ENCODE measurements around the gene LGALS8.
"Not testable (repeated sequence)": the region's sequence is repeated elsewhere in the genome, so short reads cannot be mapped to it uniquely, and the experiment has no call there.

LGALS8 gene

DNA sequence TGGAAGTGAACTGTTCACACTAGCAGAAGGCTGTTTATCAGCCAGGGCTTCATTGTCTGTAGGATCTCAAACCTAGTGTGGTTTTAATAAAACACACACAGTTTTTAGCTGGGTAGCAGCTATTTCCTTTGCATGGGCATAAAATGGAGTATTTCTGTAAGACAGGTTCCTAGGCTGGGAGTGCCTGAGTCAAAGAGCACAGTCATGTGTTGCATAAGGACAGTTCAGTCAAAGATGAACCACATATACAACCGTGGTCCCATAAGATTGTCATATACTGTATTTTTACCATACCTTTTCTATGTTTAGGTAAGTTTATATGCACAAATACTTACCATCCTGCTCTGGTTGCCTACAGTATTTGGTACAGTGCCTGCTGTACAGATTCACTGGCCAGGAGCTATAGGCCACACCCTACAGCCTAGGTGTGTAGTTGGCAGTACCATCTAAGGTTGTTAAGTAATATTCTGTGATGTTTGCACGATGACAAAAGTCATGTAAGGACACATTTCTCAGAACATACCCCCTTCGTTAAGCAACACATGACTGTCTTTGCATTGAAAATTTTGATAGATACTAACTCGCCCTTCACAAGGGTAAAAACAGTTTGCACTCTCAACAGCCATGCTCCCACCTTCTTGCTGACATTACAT, 17.2 kb downstream of the LGALS8 start:
- no peak for DNase-seq (ENCODE audit: low read depth in 2 of 2)

- DNase-seq (ENCODE audit: low read depth in 2 of 2): no peak
Observed at GRCh38 chr1:236541710-236542109, 17.9 kb downstream of the LGALS8 start.

DNA sequence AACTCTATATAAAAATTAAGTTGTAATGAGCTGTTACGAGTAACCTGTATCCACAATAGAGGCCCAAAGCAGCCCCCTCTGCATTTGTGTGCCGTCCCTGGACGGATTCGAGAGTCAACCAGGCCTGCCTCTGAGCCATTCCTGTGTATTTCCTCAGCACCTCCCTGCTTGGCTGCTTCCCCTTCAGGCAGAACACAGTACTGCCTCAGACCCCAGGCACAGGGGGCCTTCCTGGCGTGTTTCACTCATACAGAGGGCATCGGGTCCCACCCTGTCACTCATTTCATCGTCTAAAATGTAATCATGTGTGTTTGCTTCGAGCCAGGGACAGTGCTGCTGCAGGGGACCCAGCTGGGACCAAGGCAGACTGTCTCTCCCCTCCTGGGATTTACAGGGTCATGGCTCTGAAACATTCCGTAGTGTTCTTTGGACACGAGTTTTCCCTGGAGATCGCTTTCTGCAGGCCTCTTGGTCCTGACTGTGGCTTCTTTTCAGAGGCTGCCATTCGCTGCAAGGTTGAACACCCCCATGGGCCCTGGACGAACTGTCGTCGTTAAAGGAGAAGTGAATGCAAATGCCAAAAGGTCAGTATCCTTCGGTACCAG, 19.4 kb downstream of the LGALS8 start:
- no peak for DNase-seq (ENCODE audit: low read depth in 2 of 2)

- DNase-seq (ENCODE audit: low read depth in 2 of 2): no peak
Observed at GRCh38 chr1:236545621-236546169, 21.9 kb downstream of the LGALS8 start.

DNA sequence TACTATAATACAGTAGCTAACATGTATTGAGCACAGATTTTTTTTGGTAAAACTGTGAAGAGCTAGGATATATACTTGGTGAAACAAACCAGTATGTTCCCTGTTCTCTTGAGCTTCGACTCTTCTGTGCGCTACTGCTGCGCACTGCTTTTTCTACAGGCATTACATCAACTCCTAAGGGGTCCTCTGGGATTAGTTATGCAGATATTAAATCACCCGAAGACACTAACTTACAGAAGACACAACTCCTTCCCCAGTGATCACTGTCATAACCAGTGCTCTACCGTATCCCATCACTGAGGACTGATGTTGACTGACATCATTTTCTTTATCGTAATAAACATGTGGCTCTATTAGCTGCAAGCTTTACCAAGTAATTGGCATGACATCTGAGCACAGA, 24.7 kb downstream of the LGALS8 start:
- DNase-seq (ENCODE audit: low read depth in 2 of 2): no peak

- DNase-seq (ENCODE audit: low read depth in 2 of 2): no peak
Observed at GRCh38 chr1:236550961-236551851, 27.4 kb downstream of the LGALS8 start.

GRCh38 chr1:236552096-236552495, 28.3 kb downstream of the LGALS8 start:
- DNase-seq (ENCODE audit: low read depth in 2 of 2): no peak

DNA sequence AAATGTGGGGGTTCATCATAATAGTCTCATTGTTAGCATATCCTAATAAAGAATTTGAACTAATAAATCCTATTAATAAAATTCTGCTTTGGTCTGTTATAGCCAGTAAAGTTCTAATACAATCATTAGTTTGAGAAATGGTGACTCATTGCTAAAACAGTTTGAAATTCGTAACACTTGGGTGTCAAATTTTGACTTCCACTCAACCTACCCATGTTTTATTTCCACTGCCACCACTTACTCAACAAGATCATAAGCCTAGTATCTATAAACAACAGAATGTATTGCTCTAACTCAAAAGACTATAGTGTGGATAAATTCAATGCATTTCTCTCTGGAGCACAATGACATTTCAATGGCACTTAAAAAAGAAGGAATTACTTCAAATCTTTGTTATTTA, 29.1 kb downstream of the LGALS8 start:
- no peak for DNase-seq (ENCODE audit: low read depth in 2 of 2)

- no peak for DNase-seq (ENCODE audit: low read depth in 2 of 2)
Observed at GRCh38 chr1:236553370-236553769, 29.6 kb downstream of the LGALS8 start.

DNA sequence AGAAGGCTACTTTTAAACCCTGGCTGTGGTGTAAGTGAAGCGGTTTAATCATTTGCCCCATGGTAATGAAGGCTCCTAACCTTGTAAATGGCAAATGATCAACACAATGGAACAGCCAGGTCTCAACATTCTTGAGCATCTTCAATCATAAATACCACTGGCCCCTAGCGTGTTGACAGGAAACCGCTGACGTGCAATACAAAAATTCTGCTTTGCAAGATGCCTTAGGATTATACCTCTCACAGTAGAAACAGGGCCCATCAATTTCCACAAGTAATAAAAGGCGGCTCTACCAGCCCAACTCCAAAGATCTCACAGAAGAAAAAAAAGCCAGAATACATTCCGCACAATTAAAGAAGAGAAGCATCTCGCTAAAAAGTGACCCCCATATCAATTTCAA, 32.8 kb downstream of the LGALS8 start:
- DNase-seq (ENCODE audit: low read depth in 2 of 2): no peak

- DNase-seq (ENCODE audit: low read depth in 2 of 2): no peak
Observed at GRCh38 chr1:236558081-236558480, 34.3 kb downstream of the LGALS8 start.

DNA sequence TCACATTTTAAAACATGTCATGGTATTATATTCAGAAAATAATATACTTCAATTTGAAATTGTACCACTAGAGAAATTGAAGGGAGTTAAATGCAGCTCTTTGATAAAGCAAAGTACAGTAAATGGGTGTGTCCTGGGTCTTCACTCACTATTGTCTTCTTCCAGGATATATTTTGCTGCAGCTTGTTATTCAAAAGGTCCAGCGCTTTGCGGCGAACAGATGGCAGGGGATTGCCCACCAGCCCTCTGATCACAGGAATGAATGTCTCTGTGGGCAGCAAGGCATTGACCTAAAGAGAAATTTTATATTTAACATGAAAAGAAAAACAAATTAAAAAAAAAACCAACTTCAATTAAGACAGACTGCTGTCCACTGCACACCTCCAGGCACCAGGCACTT, 35.1 kb downstream of the LGALS8 start:
- no peak for DNase-seq (ENCODE audit: low read depth in 2 of 2)

DNA sequence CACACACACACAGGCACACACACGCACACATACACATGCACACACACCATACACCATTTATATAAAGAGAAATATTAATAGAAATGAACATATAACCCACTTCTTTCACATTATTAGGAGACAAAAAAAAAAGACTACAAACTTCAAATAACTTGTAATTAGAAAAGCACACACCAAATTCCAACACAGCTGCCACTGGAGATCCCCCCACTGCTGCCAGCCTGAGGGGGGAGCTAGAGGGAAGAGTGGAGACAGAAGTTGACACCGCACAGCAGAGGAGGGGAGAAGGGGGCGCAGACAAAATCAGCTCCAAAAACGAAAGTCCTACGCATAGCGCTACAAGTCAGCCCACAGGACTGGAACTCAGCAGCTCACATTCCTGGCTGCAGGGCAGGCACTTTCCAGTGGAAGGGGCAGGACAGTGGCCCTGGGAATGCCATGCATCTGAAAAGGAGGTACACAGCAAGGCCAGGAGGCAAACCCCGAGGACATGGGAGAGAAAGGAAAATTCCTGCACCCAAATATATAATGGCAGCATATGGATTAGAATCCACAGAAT, 36.5 kb downstream of the LGALS8 start:
- DNase-seq (ENCODE audit: low read depth in 2 of 2): no peak

- DNase-seq (ENCODE audit: low read depth in 2 of 2): no peak
Observed at GRCh38 chr1:236561976-236562375, 38.2 kb downstream of the LGALS8 start.

DNA sequence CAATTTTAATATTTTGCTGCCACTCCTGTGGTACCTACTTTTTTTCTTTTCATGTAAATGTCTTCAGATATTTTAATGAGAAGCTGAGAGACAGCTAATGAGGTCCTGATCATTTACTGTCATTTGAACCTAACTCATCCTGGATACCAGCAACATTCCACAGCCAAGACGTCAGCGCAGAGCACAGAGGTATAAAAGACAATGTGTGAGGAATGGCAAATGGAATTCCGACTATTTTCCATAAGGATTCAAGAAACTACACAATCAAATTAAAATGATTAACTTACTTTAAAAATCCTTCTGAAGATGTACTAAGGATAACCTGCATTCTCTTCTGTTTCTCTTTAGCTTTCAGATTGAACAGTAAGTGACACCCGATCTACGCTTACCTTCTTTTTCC, 41.7 kb downstream of the LGALS8 start:
- DNase-seq (ENCODE audit: low read depth in 2 of 2): no peak

- DNase-seq (ENCODE audit: low read depth in 2 of 2): no peak
Observed at GRCh38 chr1:236568285-236568894, 44.6 kb downstream of the LGALS8 start.

GRCh38 chr1:236575523-236575922, 51.7 kb downstream of the LGALS8 start:
- no peak for DNase-seq (ENCODE audit: low read depth in 2 of 2)

DNA sequence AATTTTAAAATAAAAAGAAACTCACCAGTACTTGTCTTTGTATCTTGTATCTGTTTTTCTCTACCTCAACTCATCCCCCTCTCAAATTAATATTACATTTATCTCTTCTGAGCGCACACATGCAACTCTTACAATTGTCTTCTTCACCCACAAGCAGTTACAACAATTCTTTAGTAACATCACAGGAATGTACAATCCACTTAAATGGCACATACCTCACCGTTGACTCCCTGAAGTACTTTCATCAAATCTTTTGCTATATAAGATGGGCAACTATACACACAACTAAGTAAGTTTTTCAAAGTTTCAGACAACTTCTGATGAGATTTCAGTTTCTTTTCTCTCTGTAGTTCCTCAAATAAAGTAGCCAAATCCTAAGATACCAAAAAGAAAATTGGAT, 52.2 kb downstream of the LGALS8 start:
- no peak for DNase-seq (ENCODE audit: low read depth in 2 of 2)

GRCh38 chr1:236577041-236577440, 53.3 kb downstream of the LGALS8 start:
- not testable (repeated sequence) for DNase-seq (ENCODE audit: low read depth in 2 of 2)

DNA sequence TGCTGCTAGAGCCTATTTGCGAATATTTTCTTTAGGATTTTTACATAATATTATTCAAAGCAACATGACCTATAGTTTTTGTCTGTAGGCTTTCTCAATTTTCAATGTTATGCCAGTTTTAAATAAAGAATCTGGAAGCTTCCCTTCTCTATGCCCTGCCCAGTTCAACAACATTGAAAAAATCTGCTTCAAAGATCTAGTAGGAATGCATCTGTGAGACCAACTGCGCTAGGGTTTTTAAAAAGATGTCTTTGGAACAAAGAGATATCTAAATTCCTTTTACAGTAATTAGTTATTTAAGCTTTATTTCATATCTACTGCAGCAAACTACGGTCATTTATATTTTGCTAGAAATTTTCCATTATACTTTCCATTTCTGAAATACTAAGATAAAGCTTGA, 54.9 kb downstream of the LGALS8 start:
- DNase-seq (ENCODE audit: low read depth in 2 of 2): no peak

- not testable (repeated sequence) for DNase-seq (ENCODE audit: low read depth in 2 of 2)
Observed at GRCh38 chr1:236580404-236580803, 56.6 kb downstream of the LGALS8 start.

DNA sequence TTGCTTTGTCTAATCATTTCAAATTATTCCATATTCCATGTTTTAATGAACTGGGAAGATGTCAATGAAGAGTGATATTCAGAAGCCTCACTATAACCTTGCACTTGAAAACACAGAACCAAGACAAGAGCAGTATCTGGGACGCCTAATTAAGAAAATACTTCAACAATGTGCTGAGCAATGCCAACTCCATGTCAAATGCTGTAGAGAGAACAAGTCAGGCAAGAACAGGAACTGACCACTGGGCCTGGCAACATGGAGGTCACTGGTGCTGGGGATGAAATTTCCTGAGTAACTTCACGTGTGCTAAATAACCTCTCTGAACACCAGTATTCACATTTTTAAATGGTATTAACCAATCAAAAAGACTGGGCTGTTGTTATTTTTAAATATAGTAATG, 57.7 kb downstream of the LGALS8 start:
- DNase-seq (ENCODE audit: low read depth in 2 of 2): no peak

Data from stimulated activated CD4-positive, alpha-beta T cell treated with anti-CD3 and anti-CD28 coated beads, Interleukin-12 subunit alpha, Interleukin-12 subunit beta, amount 100 ng/mL, for 24 hours (primary cell).